ENCODE measurements around the gene KDM1B.

Gene KDM1B

DNA sequence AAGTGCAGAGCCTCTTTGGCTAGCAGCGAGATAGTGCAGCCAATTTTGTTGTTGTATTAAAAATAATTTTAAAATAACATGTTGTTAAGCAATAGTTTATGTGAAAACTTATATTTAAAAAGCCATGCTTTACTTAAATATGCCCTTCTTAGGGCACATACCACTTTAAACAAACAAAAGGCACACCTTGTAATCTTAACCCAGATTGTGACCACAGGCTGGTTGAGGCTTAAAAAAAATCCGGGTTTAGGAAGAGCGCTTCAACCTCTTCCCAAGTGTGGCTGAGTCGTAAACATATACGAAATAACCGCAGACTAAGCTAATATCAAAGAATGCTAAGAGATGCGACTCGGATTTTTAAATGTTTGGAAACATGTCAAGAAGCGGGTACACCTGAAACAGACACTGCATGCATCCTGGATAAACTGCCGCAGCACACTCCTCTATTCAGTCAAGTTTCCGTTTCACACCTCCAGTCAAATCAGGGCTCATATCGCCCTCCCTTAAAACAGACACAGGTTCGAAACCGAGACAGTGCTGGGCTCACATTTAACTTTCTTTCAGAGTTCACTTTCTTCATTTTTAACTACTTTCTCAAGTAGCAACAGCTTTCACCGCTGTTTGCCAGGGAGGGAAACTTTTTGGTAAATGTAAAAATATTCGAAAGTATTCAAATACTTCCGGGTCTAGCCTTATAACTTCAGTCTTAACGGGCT lies 107.6 kb downstream of the KDM1B start:
- no peak for DNase-seq

DNA sequence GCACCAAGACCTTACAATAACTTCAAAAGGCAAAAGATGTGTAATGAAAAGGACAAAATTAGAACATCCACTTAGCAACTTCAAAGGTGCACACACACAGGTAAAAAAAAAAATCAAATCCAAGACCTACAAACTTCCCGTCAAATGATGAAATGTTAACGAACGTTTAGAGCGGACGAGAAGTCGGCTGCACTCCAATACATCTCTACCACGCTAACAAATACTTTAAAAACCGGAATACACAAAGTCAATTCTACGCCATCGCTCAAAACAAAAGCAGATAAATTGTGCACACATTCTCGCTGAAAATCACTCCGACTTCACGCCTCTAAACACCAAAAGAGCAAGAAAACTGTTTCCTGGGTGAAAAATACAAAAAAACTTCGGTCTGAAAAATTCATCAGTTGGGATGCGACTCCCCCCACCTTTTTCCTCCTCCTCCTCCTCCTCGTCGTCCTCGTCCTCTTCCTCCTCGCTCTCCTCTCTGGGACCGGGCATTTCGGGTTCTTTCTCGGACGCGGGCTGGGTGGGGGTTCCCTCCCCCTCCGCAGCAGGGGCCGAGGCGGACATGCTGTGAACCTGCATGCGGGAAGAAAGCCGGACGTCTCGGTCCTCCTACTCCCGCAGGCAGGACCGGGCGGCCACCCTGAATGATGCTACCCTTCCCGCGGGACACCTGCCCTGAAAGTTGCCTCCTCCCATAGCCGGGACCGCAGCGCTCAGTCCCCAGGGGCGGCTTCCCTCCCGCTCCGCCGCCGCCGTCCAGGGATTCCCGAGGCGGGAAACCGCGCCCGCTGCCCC lies 108.4 kb downstream of the KDM1B start:
- DNase-seq: peak in 11 of 56 donors; percentile 45 to 73 (median 58)

DNA sequence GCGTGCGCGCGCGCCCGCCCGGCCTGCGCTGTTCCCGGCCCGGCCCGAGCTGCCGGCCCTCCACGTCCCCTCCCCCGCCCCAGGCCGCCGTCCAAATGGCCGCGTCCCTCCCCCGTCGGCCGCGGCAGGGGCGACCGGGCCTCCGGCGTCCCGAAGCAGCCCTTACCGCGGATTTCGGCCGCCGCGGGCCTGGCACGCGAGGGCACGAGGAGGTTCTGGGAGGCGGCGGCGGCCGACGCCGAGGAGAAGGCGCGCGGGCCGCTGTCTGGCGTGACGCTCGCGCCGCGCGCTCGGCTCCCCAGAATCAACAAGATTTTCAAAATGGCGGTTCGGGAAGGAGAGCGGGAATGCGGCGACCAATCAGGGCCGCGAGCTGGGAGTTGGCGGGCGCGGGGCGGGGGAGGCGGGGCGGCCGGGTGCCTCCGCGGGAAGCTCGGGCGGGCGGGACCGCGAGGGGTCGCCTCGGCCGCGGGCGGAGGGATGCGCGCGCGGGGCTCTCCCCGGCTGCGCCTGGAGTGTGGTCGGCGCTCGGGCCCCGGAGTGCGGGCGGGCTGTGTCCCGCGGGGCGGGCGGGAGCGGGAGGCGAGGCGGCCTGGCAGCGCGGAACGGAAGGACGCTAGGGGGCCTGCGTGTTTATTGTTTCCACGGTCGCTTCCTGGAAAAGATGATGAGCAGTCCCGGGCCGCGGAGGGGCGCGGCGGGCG lies 109.1 kb downstream of the KDM1B start, which contains the start of gene DEK:
Gene DEK, minus strand, starts transcription at position 312 of the 704 bp plus-strand sequence. CDS start 543 bp downstream, outside the sequence.
- DNase-seq: peak in 55 of 56 donors; percentile 33 to 97 (median 90)

DNA sequence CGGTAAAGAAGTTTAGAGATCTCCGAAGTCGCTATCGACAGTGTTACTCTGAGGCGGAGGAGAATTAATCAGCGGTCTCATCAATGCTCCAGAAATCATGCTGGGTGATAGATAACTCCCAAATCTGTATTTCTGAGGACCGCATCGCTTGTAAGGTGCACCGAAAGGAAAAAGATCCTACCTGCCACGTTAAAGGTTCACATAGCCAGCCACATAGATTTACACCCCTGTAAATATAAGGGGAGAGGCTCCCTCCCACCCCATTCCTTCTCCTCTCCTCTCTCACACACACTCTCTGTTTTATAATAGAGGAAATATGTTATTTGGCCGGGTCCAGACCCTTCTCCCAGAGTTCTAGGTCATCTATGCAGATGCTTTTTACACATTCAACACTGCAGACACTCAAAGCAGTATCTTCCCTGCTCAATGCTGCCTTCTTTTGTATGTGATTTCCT lies 109.7 kb downstream of the KDM1B start:
- DNase-seq: no peak

DNA sequence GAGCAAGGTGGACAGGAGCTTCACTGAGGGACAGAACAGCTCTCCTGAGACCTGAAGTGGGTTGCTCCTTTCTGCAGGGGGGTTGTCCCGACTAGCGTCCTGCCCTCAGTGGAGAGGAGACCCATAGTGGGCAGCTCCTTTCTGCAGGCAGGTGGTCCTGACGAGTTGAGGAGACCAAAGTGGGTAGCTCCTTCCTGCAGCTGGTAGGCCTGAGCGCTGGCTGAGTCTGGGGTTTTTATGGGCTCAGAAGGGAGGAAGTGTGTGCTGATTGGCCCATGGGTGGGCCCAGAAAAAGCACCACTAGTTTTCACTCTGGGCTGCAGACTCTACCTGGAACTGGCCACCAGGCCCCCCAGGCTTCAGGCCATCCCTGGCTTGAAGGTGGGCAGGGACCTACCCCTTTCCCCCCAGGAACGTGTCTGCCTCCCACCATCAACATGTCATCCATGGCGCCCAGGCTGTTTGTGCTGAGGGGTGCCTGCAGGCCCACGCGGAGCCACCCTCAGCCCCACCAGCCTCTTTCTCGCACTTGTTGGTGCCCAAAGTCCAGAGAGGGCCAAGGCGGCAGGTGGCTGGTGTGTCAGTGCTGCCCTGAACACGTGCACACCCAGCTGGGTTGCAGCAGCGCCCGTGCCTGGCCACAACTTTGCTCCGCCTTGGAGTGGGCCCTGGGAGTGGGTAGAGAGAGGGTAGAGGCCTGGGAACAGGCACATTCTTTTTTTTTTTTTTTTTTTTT lies 110.7 kb downstream of the KDM1B start:
- no peak for DNase-seq

DNA sequence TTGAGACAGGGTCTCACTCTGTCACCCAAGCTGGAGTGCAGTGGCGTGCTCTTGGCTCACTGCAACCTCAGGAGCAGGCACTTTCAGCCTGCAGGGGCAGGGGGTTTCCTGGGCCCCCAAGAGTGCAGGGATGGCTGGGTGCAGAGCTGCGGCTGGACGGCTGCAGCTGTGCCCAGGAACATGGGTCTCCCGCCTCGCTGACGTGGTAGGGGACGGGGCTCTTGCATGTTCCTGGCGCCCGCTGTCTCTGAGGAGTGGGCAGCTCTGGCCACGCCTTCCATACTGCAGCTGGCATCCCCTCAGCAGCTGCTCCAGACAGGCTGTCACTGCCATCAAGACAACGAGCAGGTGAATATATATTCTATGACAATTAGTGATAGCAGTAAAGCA lies 111.3 kb downstream of the KDM1B start:
- DNase-seq: no peak

DNA sequence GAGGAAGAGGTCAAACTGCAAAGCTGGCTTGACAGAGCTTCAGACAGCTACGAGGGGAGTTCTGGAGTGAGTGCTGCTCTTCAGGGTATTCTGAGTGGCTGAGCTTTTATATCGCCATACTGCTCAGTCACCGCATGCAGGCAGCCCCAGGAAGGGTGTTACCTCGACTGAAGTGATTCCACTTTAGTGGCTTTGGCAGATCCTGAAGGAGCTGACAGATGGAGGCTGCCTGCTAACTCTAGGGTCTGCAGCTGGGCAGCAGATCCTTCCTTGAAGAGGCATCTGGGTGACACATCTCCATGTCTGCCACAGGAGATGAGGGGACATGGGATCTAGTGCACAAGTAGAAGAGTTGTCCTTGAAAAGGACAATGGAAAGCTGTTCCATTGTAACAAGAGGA lies 112.8 kb downstream of the KDM1B start:
- DNase-seq: no peak

DNA sequence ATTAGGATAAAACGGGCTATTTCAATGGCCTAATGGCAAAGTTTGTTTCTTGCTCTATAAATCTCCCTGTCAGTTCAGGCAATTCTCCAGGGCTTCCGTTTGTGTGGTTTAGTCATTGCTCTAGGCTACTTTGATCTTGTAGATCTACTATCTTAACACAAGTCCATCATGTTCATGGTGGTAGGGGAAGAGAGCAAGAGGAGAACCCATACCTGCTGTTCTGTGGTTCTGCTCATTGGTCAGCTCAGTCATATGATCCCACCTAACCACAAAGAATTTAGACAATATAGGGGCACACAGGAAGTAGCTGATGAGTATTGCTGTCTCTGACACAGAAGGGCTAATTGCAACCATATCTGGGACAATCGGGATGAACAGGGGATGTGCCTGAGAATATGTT lies 114.0 kb downstream of the KDM1B start:
- DNase-seq: no peak

DNA sequence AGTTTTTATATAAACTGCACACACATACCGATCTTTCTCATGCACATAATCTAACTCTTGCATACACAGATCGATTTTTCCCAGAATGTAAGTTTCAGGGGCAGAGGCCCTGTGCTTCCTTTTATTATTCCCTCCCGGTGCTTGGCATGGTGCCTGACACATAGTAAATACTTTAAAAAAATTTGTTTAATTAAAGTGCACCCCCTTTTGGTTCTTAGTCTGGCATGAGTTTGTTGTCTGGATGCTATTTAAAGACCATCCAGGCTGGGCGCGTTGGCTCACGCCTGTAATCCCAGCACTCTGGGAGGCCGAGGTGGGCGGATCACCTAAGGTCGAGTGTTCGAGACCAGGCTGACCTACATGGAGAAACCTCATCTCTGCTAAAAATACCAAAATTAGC lies 114.5 kb downstream of the KDM1B start:
- DNase-seq: no peak

DNA sequence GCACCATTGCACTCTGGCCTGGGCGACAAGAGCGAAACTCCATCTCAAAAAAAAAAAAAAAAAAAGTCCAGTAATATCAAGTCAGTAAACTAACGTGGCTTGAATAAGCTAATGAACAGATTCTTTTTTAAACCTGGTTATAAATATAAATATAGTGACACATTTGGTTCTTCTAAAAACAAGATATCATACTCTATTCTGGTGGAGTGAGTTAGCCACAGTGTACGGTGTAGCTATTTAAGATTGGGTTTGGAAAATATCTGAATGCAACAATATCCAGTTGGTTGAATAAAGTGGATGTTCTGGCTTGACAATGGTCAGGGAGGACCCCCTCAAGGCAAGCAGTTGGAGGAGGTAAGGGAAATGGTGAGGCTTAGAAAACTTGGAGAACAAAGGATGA lies 115.0 kb downstream of the KDM1B start:
- no peak for DNase-seq

Data from amygdala (tissue), 56 donors.